ENCODE data around the gene CSF3R. TPM values are rescaled to one million over a fixed set of nuclear protein-coding genes. Genes with fewer than 3 reads are reported as not detected.
"Not testable (repeated sequence)": the region's sequence is repeated elsewhere in the genome, so short reads cannot be mapped to it uniquely, and the experiment has no call there.

The CSF3R gene
- polyA plus RNA-seq, 3 donors = 270 to 1,537 (median 447) TPM

DNA sequence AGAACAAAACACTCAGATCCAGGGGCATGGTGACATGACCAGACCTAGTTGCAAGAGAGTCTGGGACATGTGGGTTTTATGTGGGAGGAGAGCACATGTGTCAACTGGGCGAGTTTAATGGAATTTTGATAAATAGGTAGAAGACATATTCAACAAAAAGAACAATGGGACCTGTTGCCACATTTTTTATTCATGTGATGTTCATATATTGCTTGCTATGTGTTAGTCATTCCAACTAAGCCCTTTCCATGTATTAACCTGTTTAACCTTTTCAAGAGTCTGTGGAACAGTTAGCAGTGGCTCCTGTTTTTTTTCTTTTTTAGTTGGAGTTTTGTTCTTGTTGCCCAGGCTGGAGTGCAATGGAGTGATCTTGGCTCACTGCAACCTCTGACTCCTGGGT, 30.1 kb upstream of the CSF3R start:
- no peak overlapping the region for H3K27ac Mint-ChIP-seq
- WGBS (ENCODE audit: insufficient coverage) = 100% methylated on average over 1 of the region's 1 CpG
- no peak for DNase-seq
- H3K4me1 Mint-ChIP-seq = peaks cover 30% of the 10 kb centered on the region
- no peaks in the 10 kb centered on the region for H3K36me3 Mint-ChIP-seq
- no peak overlapping the region for H3K9ac ChIP-seq (ENCODE audit: insufficient read depth, low read length, poor library complexity, severe bottlenecking)
- H3K27me3 Mint-ChIP-seq (ENCODE audit: low read depth in 3 of 3) = peaks cover 0 to 3% (median 0%) of the 10 kb centered on the region in 3 donors
- H3K27me3 ChIP-seq (ENCODE audit: control insufficient read depth in 2 of 2, insufficient read depth in 2 of 2, low read length in 2 of 2) = no peaks in the 10 kb centered on the region
- H3K4me3 Mint-ChIP-seq = no peak overlapping the region
- no peaks in the 10 kb centered on the region for H4K20me1 ChIP-seq (ENCODE audit: insufficient read depth, low read length)
- no peak overlapping the region for H3K4me2 ChIP-seq (replicated peaks; ENCODE audit: extremely low read depth, low read length, poor library complexity, severe bottlenecking)
- peaks cover 27 to 29% of the 10 kb centered on the region in 2 donors for H3K4me1 ChIP-seq (ENCODE audit: control insufficient read depth in 1 of 2, insufficient read depth in 2 of 2, low read length in 2 of 2)
- H2AFZ ChIP-seq (ENCODE audit: insufficient read depth, low read depth, low read length, poor library complexity, severe bottlenecking) = no peak overlapping the region
- H3K4me3 ChIP-seq (replicated peaks in 1 of 3; ENCODE audit: low read depth in 2 of 3, low read length in 3 of 3) = no peak overlapping the region
- peaks cover 0 to 2% (median 0%) of the 10 kb centered on the region in 7 donors for H3K9me3 Mint-ChIP-seq
- H3K27ac ChIP-seq (ENCODE audit: low read depth in 1 of 2, low read length in 2 of 2) = no peak overlapping the region
- TF ChIP-seq, protein P1, sequence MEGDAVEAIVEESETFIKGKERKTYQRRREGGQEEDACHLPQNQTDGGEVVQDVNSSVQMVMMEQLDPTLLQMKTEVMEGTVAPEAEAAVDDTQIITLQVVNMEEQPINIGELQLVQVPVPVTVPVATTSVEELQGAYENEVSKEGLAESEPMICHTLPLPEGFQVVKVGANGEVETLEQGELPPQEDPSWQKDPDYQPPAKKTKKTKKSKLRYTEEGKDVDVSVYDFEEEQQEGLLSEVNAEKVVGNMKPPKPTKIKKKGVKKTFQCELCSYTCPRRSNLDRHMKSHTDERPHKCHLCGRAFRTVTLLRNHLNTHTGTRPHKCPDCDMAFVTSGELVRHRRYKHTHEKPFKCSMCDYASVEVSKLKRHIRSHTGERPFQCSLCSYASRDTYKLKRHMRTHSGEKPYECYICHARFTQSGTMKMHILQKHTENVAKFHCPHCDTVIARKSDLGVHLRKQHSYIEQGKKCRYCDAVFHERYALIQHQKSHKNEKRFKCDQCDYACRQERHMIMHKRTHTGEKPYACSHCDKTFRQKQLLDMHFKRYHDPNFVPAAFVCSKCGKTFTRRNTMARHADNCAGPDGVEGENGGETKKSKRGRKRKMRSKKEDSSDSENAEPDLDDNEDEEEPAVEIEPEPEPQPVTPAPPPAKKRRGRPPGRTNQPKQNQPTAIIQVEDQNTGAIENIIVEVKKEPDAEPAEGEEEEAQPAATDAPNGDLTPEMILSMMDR (IDR thresholded peaks at IDR 0.05) = no peak
- no peaks in the 10 kb centered on the region for H3K79me2 ChIP-seq (ENCODE audit: insufficient read depth, low read length)
- H3K9me3 ChIP-seq (replicated peaks in 1 of 2; ENCODE audit: control insufficient read depth in 1 of 2, insufficient read depth in 1 of 2, low read length in 2 of 2) = no peaks in the 10 kb centered on the region
- no peaks in the 10 kb centered on the region for H3K36me3 ChIP-seq (replicated peaks in 1 of 2; ENCODE audit: control insufficient read depth in 1 of 2, insufficient read depth in 2 of 2, low read length in 2 of 2)
- intact Hi-C loops (cut with micrococcal nuclease) = no loop called here

DNA sequence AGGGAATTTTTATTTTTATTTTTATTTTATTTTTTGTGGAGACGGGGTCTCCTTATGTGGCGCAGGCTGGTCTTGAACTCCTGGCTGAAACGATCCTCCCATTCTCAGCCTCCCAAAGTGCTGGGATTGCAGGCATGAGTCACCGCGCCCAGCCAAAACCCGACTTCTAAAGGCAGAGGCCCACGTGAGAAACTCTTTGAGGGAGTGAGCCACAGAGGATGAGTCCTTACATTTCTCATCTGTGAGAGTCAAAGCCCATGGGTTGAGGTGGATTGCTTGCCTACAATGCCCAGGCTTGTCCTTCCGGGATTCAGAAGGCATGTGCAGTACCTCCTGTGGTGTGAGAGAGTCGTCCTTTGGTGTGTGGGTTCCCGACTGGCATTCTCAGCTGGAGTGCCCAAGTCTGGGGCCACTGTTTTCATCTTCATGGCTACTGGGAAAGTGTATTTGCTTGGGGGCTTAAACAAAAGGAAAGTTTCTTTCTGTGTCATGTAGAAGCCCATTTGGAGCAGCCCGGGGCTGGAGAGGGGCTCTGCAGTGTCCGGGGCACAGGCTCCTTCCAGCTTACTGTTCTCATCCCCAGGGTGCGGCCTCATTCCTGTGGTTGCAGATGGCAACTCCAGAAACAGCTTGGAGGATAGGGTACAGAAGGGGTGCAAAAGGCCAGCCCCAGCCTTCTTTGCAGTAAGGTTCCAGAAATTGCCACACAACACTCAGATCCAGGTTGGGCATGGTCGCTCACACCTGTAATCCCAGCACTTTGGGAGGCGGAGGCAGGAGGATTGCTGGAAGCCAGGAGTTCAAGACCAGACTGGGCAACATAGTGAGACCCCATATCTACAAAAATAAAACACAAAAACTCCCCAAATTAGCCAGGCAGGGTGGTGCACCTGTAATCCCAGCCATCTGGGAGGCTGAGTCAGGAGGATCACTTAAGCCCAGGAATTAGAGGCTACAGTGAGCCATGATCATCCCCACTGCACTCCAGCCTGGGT, 29.4 kb upstream of the CSF3R start:
- intact Hi-C loops (cut with micrococcal nuclease) = no loop called here
- H3K27ac Mint-ChIP-seq = peak overlapping the region in 1 of 7 donors; percentile 36

DNA sequence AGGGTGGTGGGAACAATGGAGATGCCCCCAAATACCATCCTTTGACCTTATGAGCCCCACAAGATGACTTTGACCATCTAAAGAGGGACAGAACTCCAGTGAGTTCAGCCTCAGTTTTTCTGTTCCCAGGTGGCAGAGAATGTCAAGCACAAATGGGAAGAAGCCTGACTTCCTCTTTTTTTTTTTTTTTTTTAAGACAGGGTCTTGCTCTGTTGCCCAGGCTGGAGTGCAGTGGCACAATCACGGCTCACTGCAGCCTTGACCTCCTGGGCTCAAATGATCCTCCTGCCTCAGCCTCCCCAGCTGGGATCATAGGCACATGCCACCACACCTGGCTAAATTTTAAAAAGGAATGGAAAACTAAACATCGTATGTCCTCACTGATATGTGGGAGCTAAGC, 28.5 kb upstream of the CSF3R start:
- H3K36me3 ChIP-seq (replicated peaks in 1 of 2; ENCODE audit: control insufficient read depth in 1 of 2, insufficient read depth in 2 of 2, low read length in 2 of 2); H3K9me3 ChIP-seq (replicated peaks in 1 of 2; ENCODE audit: control insufficient read depth in 1 of 2, insufficient read depth in 1 of 2, low read length in 2 of 2); H3K27ac ChIP-seq (ENCODE audit: low read depth in 1 of 2, low read length in 2 of 2); intact Hi-C loops (cut with micrococcal nuclease); H3K9me3 Mint-ChIP-seq; H3K79me2 ChIP-seq (ENCODE audit: insufficient read depth, low read length); H3K4me3 ChIP-seq (replicated peaks in 1 of 3; ENCODE audit: low read depth in 2 of 3, low read length in 3 of 3); H2AFZ ChIP-seq (ENCODE audit: insufficient read depth, low read depth, low read length, poor library complexity, severe bottlenecking); H4K20me1 ChIP-seq (ENCODE audit: insufficient read depth, low read length); H3K4me2 ChIP-seq (replicated peaks; ENCODE audit: extremely low read depth, low read length, poor library complexity, severe bottlenecking); H3K27me3 ChIP-seq (ENCODE audit: control insufficient read depth in 2 of 2, insufficient read depth in 2 of 2, low read length in 2 of 2); H3K9ac ChIP-seq (ENCODE audit: insufficient read depth, low read length, poor library complexity, severe bottlenecking); H3K27me3 Mint-ChIP-seq (ENCODE audit: low read depth in 3 of 3); H3K4me3 Mint-ChIP-seq; H3K36me3 Mint-ChIP-seq: not testable (repeated sequence)
- Mint-ChIP-seq H3K4me1 (peaks cover 24% of the 10 kb centered on the region), H3K27ac (peak overlapping the region in 1 of 7 donors; percentile 24)
- H3K4me1 ChIP-seq (ENCODE audit: control insufficient read depth in 1 of 2, insufficient read depth in 2 of 2, low read length in 2 of 2) = peaks cover 16 to 19% of the 10 kb centered on the region in 2 donors
- DNase-seq = peak in 1 of 3 donors; percentile 13
- WGBS (ENCODE audit: insufficient coverage) = no CpG with 5 or more reads among the region's 2 CpGs

More for the DNA sequence above, 29.4 kb upstream of the CSF3R start:
- TF ChIP-seq, protein P1 (IDR thresholded peaks at IDR 0.05) = no peak
- Histone ChIP-seq H3K36me3 (replicated peaks in 1 of 2; ENCODE audit: control insufficient read depth in 1 of 2, insufficient read depth in 2 of 2, low read length in 2 of 2) (no peaks in the 10 kb centered on the region), H3K9ac (ENCODE audit: insufficient read depth, low read length, poor library complexity, severe bottlenecking) (no peak overlapping the region), H3K9me3 (replicated peaks in 1 of 2; ENCODE audit: control insufficient read depth in 1 of 2, insufficient read depth in 1 of 2, low read length in 2 of 2) (no peaks in the 10 kb centered on the region), H3K4me1 (ENCODE audit: control insufficient read depth in 1 of 2, insufficient read depth in 2 of 2, low read length in 2 of 2) (peaks cover 25 to 27% of the 10 kb centered on the region in 2 donors), H3K4me3 (replicated peaks in 1 of 3; ENCODE audit: low read depth in 2 of 3, low read length in 3 of 3) (no peak overlapping the region), H3K27me3 (ENCODE audit: control insufficient read depth in 2 of 2, insufficient read depth in 2 of 2, low read length in 2 of 2) (no peaks in the 10 kb centered on the region), H2AFZ (ENCODE audit: insufficient read depth, low read depth, low read length, poor library complexity, severe bottlenecking) (no peak overlapping the region), H3K4me2 (replicated peaks; ENCODE audit: extremely low read depth, low read length, poor library complexity, severe bottlenecking) (no peak overlapping the region), H3K79me2 (ENCODE audit: insufficient read depth, low read length) (no peaks in the 10 kb centered on the region), H4K20me1 (ENCODE audit: insufficient read depth, low read length) (no peaks in the 10 kb centered on the region), H3K27ac (ENCODE audit: low read depth in 1 of 2, low read length in 2 of 2) (no peak overlapping the region)
- Mint-ChIP-seq H3K4me1 (peaks cover 27% of the 10 kb centered on the region), H3K36me3 (no peaks in the 10 kb centered on the region), H3K4me3 (no peak overlapping the region), H3K27me3 (ENCODE audit: low read depth in 3 of 3) (peaks cover 0 to 8% (median 0%) of the 10 kb centered on the region in 3 donors), H3K9me3 (peaks cover 0 to 2% (median 0%) of the 10 kb centered on the region in 7 donors)
- no peak for DNase-seq
- WGBS (ENCODE audit: insufficient coverage) = 98% methylated on average over 6 of the region's 15 CpGs
